HG03103 (cell line): ENCODE results near the gene HP1BP3.

ENCODE experiments used
- ATAC-seq: cut with Tn5 transposase; IDR thresholded peaks from one replicate; pipeline ENCODE4 v1.9.1; 2021; ENCODE audit warnings: low read depth; ENCODE audit not compliant: unreplicated experiment

Gene HP1BP3

DNA sequence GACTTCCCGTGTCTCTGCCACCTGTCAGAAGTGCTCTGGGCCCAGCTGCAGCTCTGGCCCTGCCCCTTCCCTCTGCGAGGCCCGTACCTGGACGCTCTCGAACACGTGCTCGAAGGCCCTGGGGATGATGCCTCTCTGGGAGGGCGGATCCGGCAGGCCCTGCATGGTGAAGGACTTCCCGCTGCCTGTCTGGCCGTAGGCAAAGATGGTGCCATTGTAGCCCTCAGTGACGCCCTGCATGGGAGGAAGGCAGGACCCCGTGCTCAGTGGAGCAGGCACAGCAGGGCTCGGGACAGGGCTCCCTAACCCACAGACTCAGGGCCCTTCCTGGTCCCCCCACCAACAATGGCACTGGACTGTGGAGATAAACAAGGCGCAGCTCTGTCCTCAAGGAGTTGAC is 71.7 kb downstream of the HP1BP3 start:
- ATAC-seq: no peak

DNA sequence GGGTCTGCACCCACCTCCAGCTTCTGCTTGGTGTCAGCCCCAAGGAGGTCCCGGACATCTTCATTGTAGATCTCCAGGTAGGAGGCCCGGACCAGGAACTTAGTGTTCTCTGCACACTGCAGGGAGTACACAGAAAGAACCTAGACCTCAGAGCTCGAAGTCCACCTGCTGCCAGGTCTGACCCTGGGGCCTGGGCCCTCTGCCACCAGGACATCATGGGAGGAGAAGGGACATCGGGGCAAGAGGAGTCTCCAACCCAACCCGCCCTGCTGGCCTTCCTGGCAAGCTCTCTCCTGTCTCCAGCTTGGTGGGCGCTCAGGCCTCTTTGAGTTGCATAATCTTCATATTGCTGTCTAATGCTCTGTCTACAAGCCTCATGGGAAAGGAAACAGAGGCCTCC is 73.7 kb downstream of the HP1BP3 start:
- ATAC-seq: no peak

DNA sequence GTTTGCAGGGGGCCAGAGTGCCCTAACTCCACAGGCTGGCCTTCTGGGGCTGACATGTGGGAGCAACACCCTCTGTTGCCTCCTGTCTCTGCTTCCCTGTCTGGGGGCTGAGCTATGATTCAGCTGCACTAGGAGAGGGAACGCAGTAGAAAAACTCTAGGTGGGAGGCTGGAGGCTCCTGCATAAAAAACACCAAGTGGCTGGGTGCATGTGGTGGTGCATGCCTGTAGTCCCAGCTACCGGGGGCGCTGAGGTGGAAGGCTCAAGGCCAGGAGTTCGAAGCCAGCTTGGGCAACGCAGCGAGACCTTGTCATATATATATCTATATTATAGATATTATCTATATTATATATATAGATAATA is 74.9 kb downstream of the HP1BP3 start:
- ATAC-seq: no peak

DNA sequence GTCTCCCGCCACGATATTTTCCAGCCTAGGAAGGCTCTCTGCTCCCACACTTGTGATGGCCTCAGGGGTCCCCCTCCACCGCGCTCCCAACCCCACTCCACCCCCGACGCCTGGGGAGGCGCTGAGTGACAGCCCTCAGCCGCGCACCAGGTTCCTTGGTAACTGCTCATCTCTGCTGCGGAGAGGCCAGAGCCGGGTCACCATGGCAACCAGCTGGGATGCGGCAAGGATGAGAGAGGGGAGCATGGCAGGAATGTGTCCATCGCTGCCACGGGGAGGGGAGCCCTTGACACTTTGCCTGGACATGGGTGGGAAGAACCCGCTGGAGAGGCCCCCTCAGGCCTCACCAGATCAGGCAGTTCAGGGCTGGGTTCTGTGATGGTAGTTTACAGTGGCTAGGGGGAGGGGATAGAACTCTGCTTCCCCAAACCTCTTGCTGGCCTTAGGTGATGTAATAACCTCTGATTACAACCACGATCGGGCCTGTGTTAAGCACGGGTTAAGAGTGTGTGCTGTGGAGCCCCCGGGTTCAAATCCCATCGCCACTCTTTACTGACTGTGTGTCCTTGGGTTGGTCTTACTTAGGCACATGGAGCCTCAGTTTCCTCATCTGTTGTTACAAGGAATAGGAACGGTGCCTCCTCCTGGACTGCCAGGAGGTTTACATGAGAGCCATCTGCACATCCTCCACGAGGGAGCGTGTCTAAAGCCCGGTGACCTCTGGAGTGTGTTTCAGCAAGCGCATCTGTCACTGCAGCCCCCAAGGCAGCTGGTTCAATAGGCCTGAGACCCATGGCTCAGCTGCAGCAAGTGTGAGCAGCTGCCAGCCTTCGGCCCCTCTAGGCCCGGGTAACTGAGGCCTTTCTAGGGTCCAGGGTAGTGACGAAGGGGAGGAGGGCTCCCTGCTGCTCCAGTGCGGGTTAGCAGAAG is 75.6 kb downstream of the HP1BP3 start:
- no peak for ATAC-seq

DNA sequence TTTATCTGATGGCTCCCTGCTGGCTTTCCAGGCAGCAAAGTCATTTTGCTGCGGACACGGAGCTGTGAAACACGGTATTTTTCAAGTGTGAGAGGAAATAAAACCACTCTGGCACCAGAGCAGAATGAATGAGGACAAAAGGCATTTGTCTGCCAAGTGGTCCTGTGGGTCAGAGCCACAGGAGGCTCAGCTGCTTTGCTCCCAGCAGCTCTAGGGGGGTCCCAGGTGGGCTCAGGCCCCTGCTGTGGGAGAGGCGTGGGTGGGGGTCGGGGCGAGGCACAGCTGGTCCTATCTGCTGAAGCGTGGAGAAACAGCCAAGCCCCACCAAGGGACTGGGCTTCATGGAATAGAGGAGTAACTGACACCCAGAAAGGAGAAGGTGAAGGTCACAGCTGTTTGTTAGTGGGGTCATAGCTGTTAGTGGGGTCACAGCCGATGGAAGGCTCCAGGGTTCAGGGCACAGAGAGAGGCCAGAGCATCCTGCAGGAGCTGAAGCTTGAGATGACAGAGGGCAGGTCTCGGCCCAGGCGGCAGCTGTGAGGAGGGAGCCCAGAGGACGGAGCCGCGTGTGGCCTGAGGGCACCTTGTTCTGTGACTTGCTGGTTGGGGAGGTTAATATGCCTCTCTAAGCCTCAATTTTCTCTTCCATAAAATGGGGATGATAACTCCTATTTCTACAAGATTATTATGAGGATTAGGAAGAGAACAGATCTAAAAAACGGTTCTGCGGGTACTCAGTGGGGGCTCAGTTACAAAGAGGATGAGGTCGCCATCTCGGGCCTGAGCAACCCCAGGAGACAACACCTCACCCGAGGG is 76.4 kb downstream of the HP1BP3 start:
- no peak for ATAC-seq

DNA sequence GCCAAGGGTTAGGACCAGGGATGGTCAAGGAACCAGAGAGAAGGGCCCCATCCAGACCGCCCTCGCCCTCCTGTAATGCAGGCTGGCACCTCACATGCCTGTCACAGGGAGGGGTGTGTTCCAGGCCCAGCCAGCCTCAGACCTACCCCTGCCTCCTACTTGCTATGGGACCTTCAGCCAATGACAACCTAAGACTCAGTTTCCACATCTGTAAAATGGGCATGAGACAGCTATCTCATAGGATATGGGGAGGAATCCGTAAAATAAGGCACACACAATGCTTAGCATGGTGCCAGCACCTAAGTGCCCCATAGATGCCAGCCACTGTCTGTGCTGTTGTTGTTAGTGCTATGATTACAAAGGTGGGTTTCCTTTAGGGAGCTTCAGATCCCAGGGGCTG is 77.2 kb downstream of the HP1BP3 start:
- no peak for ATAC-seq

DNA sequence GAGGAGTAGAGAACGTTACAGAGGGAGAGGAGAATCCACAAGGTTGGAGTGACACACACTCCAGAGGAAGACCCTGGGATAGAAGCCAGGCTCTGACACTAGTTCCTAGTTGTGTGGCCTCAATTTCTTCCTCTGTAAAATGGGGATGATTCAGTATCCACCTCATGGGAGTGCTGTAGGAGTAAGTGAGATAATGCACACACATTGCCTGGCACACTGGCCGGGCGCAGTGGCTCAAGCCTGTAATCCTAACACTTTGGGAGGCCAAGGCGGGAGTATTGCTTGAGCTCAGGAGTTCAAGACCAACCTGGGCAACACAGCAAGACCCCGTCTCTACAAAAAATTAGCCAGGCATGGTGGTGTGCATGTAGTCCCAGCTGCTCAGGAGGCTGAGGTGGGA is 78.2 kb downstream of the HP1BP3 start:
- no peak for ATAC-seq

DNA sequence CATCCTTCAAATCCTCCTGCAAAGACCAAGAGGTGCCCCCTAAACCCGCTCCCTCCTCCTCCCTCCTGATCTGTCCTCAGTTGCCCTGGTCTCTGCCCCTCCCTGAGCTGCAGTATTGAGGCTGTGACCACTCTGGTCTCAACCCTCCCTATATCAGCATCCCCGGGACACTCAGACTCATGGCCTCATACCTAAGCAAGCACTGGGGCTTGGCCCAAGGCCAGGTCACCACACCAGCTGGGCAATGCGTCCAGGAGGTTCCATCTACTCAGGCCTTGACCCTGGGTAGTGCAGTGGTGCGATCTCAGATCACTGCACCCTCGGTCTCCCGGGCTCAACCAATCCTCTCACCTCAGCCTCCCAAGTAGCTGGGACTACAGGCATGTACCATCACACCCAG is 79.0 kb downstream of the HP1BP3 start:
- no peak for ATAC-seq

DNA sequence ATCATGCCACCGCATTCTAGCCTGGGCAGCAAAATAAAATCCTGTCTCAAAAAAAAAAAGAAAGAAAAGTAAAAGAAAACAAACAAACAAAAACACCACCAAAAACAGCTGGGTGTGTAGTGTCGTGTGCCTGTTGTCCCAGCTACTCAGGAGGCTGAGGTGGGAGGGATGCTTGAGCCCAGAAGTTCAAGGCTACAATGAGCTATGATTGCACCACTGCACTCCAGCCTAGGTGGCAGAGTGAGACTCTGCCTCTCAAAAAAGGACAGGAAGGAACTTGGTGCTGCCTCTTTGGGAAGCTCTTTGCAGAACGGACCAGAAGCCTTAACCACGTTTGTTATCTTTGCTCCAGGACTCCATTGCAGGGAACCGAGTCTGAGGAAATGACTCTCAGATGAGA is 80.3 kb downstream of the HP1BP3 start:
- ATAC-seq: no peak

DNA sequence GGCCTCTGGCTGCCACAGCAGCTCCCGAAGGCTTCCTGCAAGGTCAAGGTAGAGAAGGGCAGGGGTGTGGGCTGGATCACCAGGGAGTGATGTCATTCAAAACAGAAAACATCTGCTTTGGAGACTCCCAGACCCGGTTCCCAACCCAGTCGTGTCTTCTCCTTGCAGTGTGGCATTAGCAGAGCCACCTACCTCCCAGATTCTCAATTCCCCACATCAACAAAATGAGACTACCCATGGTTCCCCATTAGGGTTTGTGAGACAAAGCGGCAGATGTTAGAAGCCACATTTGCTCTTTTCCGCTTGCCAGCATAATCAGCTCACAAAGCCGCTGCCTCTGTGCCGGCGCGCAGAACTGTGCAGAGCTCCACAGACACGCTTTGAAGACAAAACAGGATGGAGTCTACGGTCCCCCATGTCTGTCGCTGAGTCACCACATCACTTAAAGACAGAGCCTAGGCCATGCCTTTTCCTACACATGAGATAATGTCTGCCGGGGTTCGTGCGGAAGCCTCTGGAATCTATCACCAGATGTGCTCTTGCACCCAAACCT is 81.8 kb downstream of the HP1BP3 start:
- ATAC-seq: no peak

DNA sequence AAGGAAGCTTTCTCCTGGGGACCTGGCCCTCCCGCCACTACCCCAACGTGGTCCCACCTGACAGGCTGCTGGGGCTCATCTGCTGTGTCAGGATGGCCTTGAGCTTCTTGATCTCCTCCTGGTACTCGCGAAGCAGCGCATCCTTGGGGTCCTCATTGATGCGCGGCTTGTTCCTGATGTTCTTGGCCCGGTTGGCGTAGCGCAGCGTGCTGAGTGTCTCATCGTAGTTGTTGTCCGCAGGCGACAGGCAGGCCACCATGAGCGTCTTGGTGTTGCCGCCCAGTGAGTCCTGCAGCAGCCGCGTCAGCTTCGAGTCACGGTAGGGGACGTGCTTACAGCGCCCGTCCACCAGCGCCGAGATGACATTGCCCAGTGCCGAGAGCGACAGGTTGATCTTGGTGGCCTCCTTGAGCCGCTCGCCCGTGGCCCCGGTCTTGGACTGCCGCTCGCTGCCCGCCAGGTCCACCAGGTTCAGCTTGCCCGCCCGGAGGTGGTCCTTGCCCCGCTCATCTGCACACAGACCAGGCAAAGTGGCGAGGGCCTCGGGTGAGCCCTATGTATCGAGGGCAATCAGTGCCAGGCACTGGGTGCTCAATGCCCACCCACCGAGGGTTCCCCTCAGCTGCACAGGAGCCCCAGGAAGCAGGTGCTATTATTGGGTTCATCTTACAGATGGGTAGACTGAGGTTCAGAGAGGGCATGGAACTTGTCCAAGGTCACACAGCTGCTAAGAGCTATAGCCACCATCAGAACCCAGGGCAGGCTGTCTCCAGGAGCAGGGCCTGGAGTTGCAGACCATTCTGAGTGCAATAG is 82.5 kb downstream of the HP1BP3 start:
- ATAC-seq: no peak

DNA sequence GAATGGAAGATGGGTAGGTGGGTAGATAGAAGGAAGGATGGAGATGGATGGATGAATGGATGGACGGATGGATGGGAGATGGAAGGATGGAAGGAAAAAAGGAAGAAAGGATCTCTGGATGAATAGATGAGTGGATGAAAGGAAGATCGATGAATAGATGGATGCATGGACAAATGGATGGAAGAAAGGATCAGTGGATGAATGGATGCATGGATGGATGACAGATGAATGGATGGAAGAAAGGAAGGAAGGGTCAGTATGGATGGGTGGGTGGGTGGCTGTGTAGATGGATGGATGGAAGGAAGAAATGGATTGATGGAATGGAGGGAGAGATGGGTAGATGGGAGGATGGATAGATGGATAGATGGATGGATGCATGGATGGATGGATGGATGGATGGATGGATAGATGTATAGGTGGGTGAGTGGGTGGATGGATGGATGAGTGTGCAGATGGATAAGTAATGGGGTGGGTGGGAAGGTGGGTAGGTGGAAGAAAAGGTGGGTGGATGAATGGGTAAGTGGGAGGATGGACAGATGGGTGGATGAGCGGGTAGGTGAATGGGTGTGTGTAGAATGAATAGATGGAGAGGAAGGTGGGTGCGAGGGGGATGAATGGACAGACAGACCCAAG is 83.9 kb downstream of the HP1BP3 start:
- ATAC-seq: no peak

DNA sequence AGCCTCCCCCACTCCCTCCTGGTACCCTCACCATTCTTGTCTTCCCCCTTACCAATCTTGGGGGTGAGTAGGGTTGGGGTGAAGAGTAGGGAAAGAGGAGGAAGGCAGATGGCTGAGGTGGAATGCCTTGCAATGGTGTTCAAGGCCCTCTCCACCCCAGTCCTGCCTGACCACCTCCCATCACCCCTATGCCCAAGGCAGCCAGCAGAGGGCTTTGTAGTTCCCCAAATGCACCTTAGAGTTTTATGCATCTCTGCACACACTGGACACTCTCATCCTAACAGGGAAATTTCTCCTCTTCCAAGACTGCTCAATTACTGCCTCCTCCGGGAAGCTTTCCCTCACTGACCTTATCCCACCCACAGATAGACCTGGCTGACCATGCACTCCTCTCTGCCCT is 84.7 kb downstream of the HP1BP3 start:
- no peak for ATAC-seq

DNA sequence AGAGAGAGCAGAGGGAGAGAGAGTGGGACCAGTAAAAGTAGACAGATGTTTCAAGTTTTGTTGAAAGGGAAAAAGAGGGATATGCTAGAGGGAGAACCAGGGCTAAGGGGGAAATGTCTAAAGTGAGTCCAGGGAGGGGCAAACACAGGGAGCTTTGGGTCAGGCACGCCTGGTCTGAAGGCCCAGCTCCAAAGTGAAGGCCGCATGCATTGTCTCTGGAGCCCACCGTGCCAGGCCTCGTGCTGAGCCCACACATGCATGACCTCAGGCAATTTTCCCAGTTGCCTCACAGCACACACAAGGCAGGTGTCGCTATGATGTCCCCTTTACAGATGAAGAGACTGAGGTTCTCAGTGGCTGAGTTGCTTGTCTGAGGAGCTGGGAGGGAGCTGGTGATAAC is 85.3 kb downstream of the HP1BP3 start:
- ATAC-seq: no peak

DNA sequence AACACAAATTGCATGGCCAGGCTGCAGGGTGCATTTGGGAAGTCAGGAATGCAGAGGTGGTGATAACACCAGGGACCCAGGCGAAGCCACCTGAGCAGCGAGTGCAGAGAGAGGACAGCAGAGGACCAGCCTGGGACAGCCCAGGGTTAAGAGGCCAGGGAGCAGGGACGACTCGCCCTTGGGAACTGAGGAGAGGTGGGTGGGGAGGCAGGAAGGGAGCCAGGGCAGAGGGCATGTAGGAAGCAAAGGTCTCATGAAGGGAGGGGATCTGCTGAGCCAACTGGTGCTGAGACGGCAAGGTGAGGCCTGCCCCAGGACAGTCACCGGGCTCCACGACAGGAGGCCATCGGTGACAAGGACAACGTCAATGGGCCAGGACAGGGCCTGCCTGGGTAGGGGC is 85.7 kb downstream of the HP1BP3 start:
- ATAC-seq: no peak

DNA sequence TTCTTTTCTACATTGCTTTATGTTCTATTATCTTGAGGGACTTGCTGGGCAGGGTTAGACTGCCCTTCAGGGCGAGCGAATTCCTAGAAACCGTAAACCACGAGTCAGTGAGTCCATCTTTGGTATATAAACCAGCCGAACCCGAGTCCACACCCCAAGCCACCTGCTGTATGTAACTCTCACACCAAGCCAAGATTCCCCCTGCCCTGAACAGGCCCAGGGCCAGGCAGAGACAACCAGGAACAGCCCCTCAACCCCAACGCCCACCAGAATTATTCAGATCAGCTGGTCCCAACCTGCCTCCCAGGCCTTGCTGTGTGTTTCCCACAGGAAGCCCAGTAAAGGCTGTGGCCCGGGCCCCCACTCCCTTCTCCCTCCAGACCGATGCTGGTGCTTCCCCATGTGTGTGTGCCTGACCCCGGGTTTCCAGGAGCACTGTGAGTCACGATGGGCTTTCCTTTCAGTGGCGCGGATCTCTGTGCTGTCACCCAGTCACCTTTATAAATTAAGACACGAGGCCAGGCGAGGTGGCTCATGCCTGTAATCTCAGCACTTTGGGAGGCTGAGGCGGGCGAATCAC is 86.4 kb downstream of the HP1BP3 start:
- no peak for ATAC-seq

DNA sequence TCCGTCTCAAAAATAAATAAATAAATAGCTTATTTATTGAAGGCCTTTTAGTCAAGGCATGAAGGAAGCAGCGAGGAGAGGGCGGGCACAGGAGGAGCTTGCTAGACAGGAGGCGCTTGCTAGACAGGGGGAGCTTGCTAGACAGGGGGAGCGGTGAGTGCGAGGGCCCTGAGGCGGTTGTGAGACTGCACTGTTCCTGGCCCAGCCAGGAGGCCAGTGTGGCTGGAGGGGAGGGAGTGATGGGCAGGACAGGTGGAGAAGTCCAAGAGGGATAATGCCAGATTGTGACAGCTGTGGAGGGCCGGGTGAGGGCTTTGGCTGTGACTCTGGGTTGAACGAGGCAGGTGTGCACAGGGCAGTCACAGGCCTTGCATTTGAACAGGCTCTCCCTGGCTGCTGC is 87.5 kb downstream of the HP1BP3 start:
- ATAC-seq: no peak

DNA sequence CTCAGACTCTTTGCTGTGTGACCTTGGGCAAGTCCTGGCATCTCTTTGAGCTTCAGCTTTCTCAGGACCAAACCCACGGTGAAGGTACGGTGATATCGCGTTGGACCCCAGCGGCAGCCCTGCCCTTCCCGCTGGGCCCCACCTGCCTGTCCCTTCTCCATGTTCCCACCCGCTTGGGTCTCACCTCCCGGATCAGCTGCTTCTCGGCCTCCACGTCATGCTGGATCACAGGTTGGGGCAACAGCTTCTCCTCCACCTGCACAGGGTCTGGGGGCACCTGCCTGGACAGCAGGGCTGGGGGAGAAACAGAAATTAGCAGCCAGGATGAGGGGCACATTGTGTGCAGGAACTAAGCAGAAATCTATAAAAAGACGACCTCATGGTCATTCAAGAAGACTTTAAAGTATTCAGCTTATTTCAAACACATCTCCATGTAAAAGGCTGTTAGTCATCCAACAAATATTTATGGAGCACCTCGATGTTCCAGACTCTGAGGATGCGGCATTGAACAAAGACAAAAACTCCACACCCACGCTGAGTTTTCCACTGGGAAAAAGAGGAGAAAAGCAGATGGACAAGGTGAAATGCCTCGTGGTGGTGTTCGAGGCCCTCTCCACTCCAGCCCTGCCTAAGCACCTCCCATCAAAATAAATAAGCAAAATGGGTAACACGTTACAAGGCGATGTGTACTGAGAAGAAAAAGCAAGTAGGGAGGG is 88.8 kb downstream of the HP1BP3 start:
- ATAC-seq: no peak

DNA sequence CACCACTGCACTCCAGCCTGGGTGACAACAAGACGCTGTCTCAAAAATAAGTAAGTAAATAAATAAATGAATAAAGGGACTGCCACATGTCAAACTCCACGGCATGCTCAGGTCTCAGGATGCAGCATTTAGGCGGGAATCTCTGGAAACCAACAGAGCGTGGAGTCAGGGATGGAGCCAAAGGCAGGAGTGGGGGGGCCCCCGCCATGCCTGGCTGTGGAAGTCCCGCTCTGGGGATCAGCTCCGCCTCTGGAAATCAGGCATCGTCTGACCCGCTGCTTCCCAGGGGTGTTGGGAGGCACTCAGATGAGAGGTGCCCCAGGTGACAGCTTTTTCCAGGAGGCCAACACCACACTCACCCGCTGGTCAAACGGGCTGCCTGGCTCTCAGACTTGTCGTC is 89.5 kb downstream of the HP1BP3 start:
- ATAC-seq: no peak
